OCI-M2 (cell line): ENCODE results near the gene PSEN1.

Experiments used
- DNase-seq: peaks from one replicate; lab custom pipeline; 2025; ENCODE audit not compliant: unreplicated experiment; lab: John Stamatoyannopoulos, UW

PSEN1 gene

DNA sequence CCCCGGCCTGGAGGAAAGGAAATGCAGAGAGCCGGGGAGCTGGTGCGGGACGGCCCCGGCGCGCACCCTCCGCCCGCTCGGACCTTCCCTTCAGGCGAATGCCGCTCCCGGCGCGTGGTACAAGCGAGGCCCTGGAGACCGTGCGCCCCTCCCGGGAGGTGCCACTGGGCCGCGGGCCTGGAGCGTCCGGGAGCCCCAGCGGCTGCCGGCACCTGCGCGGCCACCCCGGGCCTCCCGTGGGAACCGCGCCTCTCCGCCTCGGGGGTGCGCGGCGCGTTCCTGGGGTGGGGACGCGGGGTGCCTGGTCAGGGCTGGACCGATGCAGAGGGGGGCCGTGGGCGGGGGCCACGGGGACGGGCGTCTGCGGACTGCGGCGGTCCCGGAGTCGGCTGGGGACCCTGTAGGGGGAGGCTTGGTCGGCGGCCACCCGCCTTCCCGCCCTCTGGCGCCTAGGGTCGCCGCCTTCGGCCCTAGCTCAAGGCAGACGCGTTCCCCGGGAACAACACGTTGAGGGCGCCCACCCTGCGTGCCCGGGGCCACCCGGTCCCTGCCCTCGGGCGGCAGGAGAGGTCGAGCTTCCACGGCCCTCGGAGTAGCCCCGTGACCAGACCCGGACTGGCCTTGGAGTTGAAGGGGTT is 101.6 kb downstream of the PSEN1 start:
- no peak for DNase-seq

DNA sequence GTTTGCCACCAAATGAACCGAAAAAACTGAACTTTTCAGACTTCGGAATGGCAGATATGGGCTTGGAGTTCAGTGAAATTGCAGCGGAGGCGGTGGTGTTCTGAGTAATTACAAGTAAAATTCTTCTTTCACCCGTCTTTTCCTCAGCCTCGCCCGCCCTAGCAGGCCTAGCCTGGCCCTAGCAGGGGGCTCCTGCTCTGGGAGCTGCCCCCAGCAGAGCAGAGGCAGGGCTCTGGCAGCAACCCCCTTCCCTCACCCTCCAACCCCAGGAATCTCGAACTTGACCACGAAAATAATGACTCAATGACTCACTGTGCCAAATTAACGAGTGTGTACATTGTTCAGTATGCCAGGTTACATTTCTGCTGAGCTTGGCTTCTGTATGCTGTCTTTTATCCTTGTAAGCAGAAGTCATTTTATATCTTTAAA is 102.1 kb downstream of the PSEN1 start:
- no peak for DNase-seq

DNA sequence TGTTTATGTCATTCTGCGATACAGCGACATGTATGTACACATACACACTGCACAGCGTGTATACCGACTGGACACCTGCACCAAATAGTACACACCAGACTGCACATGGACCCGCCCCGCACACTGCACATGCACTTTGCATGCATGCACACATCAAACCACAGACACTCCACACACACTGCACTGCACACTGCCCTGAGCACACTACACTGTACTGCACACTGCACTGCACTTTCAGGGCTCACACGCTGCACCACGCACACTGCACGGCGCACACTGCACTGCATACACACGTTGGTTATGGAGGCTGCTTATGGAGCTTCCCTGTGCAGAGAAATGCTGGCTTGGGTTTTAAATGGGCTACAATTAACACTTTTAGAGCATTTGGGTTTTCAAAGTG is 102.6 kb downstream of the PSEN1 start:
- DNase-seq, result no peak

DNA sequence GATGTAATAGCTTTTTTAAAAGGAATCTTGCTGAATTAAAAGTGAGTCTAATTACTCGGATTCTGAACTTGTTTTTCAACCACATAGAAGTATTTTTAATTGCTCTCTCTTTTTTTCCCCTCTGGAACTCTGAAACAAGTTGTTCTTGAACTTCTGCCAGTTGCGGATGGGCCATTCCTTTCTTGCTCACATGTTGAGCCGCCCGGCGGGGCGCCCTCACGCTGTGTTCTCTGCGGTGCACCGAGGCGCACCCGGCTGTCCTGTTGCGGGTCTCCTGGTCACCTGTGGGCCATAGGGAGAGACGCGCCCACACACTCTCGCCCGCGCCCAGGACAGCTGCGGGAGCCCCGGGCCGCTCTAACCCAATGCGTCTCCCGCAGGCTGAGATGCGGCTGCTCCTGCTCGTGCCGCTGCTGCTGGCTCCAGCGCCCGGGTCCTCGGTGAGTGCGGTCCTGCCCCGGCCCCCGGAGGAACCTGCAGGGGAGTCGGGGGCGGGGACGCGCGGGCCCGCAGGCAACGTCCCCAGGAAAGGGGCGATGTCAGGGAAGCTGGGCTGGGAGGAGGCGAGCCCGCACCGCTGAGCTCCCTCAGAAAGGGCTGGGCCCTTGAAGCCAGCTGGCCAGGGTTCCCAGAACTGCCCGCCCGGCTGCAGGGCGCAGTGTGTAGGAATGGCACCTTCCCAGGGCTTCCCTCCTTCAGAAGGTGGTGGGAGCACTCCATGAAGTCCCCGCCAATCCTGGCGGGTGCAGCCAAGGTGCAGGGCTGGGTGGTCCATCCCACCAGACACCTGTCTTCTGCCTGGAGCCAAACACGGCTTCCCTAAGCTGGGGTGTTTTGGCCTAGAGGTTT is 103.3 kb downstream of the PSEN1 start:
- no peak for DNase-seq

DNA sequence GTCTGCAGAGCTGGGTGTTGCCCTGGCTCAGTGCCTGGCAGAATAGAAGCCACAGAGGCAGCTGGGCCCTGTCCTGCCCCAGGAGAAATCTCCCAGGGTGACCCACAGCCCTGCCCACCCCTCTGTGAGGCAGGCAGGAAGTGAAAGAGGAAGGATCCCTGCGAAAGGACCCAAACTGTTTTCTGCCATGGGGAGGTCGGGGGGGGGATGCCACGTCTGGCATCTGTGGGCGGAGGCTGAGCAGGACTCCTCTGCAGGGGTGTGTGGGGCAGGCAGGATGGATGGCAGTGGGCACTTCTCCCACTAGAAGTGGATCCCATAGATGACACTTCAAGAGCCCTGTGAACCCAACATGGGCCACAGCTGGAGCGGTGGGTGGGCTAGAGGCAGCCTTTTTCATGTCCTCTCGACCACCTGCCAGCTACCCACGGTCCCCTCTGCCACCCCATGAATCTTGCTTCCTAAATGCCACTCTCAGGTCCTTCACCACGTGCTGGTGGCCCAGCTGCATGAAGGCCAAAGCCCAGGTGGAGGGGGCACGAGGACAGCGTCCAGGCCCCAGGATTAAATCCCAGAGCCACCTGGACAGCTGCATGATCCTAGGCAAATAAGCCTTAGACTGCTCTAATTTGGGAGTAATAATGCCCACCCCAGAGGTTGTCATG is 104.6 kb downstream of the PSEN1 start:
- no peak for DNase-seq

DNA sequence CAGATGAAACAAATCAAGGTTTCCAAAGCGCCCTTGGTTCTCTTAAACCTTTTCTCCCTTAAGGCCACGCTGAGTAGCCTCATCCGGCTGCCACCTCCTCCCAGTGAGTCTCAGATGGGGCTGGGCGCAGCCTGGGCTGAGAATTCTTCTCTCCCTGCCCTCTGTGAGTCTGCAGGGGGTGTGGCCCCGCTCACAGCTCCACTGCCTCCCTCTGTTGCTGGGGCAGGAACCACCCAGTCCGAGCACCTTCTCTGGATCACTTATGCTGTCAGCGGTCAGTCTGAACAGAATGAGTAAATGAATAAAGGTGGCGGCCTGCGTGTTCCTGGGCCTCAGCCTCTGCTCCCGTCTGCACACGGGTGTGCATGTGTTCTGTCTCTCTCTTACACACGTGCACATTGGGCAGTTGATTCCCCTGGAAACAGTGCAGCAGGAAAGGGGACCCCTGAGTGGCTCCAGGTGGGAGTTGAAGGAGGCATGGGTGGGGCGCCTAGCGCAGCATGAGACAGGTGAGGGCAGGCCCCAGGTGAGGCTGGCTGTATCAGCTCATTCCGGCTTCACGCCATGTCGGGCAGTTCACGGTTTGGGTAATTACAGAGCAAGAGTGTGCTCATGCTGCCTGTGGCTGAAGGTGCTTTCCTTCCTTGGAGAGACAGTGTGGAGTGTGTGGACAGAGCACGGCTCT is 105.3 kb downstream of the PSEN1 start:
- DNase-seq, result no peak

DNA sequence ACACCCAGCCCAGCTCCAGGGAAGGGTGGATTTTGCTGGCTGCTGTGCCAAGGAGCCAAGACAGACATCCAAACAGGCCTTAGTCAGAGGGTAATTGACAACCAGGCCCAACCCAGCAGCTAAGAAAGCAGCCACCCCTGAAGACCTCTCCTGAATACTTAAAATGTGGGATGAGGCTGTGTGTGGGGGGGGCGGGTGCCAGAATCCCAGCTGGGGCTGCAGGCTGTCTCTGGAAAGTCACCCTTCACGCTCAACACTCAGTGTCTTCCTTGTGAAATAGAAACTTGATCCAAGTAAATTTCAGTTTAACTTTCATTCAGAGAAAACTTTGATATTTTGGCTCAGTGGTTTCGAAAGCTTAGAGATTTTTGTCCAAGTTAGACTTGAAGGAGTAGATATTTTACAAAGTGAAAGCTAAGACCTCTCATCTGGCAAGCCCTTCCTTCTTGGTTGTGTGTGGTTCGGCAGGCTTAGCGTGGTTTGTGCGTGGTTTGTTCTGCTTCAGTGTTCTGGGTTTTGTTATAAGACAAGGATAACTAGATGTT is 106.1 kb downstream of the PSEN1 start:
- DNase-seq, result no peak

DNA sequence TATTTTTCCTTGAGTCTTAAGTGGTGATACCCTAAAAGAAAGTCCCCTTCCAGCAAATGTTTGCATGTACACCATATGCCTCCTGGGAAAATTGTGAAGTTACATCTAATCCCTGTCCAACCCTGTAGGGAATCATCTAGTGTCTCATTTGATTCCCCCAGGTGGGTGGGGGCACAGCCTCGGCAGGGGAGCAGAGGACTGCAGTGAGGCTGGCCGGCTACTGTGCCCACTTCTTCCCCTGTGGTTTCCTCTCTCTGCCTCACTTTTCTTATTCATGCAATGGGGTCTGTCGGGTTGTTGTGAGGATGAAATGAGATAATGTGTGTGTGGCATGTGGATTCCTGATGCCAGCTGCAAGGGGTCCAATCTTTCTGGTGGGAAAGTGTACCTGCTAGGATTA is 107.0 kb downstream of the PSEN1 start:
- DNase-seq, result no peak

DNA sequence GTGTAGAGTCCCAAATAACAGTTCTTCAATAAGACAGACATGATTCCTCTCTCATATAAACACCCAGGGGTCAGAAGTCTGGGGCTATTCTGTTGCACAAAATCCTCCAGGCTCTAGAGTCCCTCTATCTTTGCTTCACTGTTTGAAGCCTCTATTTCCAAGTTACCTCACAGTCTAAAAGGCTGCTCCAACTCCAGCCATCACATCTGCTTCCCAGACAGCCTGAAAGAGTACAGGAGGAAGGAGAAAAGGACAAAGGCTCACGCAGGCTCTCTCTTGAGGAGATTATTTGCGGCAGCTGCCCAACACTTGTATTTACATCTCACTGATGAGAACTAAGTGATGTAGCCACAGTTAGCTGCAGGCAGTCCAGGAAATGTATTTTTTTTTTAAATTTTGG is 107.4 kb downstream of the PSEN1 start:
- DNase-seq, result no peak

DNA sequence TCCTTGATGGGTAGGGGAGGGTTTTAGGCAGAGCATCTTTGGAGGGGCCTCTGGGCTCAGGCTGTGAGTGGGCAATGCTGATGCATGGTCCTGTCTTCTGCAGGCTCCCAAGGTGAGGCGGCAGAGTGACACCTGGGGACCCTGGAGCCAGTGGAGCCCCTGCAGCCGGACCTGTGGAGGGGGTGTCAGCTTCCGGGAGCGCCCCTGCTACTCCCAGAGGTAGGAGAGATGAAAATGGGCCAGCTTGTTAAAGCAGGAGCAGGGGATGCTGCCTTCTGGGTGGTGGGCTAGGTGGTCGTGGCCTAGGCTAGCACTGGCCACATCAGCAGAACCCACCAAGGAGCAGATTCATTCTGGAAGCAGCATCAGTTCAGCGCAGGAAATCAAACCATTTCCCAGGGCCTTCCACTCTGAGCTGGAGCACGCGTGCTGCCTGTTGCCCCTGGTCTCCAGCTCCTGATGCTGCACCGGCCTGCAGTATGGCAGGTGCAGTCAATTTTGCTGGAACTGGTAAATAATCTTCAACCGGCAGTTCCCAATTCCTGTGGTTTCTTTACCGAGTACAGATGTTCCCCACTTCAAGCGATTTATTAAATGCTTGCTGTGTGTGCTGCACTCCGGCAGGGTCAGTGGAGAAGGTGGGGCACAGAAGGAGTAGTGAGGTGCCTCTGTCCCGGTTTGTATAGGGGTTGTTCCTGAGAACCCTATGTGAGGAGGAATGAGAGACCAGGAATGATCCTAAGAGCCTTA is 108.4 kb downstream of the PSEN1 start:
- no peak for DNase-seq

DNA sequence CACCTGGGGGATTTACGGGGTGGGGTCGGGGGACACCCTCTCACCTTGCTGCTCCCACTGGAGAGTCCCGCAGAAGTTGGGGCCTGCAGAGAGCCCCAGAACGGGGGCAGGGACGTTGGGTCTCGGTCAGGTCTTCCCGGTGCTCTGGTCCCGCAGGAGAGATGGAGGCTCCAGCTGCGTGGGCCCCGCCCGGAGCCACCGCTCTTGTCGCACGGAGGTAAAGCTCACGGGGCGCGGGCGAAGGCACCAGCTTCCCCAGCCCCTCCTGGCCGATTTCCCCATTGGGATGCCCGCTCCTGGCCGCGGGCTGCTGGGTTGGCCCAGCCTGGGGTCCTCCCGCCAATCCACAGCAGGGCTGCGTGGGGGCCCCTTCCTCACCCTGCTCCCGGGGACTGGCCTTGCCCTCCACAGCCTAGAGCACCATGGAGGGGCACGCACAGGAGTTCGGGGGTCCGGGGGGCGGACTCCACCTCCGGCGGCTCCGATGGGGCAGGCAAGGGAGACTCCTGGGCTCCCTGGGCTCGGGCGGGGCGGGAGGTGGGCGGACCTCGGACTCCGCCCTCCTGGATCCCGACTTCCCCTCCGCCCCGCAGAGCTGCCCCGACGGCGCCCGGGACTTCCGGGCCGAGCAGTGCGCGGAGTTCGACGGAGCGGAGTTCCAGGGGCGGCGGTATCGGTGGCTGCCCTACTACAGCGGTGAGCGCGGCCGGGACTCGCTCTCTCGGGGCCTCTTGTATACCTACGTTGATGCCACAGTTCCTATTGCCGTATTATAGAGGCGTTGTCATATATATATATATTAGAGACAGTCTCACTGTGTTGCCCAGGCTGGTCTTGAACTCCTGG is 109.4 kb downstream of the PSEN1 start:
- DNase-seq, result no peak

DNA sequence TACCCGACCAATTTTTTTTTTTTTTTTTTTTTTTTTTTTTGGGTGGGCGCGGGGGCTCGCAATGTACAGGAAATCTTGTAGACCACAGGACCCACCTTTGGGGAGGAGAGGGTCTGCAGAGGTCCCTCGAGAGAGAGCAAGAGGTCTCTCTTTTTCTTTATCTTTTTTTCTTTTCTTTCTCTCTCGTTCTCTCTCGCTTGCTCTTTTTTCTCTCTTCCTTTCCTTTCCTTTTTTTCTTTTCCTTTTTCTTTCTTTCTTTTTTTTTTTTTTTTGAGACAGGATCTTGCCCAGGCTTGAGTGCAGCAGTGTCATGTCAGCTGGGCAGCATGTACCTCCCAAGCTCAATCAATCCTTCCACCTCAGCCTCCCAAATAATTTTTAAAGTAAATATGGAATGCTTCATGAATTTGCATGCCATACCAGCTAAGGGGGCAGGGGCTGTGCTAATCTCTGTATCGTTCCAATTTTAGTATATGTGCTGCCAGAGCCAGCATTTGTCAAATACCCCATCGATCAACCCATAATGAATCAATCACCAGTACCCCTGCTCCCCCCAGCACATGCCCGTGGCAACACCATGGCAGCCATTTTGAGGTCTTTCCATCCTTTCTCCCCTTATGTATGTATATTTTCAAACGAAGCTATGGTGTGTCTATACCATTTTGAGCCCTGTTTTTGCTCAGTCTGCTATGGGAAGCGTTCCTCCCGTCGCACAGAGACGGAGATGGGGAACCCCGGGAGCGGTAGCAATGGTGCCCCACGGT is 110.3 kb downstream of the PSEN1 start:
- DNase-seq, result no peak

DNA sequence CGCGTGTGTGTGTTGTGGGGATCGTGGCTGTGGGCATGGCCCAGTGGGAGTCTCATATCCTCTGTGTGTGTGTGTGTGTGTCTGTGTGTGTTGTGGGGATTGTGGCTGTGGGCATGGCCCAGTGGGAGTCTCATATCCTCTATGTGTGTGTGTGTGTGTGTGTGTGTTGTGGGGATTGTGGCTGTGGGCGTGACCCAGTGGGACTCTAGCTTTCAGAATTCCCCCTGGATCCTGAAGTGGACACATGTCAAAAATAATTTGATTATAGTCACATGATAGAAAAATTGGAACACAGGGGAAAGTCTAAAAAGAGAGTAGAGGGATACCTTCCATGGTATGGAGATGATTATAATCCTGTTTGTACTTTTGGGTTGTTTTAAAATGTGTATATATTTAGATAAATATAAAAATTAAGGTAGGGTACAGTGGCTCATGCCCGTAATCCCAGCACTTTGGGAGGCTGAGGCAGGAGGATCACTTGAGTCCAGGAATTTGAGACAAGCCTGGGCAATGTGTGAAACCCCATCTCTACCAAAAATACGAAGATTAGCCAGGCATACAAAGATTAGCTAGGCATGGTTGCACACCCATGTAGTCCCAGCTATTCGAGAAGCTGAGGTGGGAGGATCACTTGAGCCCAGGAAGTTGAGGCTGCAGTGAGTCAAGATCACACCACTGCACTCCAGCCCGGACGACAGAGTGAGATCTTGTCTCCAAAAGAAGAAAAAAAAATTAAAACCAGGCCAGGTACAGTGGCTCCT is 112.0 kb downstream of the PSEN1 start:
- no peak for DNase-seq

DNA sequence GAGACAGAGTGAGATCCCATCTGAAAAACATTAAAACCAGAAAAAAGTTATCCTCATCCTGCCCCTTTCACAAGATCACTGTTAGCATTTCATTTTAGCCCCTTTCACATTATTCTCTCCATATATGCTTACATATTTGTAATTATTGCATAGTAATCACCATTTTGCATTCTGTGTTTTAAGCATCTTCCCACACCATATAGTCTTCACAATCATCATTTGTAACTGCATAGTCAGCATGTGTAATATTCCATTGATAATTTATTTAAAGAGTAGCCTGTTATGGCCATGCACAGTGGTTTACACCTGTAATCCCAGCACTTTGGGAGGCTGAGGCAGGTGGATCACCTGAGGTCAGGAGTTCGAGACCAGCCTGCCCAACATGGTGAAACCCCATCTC is 112.8 kb downstream of the PSEN1 start:
- DNase-seq, result no peak

DNA sequence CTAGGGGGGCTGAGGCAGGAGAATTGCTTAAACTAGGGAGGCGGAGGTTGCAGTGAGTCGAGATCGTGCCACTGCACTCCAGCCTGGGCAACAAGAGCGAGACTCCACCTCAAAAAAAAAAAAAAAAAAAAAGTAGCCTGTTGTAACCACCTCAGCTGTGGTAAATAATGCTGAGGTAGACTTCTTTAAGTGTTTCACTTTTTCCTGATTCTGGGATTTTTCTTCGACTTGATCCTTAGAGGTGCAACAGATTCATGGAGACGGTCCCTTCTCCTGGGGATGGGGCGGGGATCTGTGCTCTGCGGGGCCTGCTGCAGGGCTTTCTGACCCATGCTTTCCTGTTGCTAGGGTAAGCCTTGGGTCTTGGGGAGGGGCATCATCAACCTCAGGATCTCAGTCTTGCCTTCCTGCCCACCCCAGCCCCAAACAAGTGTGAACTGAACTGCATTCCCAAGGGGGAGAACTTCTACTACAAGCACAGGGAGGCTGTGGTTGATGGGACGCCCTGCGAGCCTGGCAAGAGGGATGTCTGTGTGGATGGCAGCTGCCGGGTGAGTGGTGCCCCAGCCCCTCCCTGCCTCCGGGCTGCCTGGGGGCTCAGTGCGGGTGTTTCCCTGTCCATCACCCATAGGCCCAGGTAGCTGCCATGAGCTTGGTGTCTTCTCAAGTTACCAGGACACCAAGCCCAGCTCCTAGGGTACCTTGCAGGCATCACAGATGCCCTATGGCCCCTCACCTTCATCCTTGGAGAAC is 113.4 kb downstream of the PSEN1 start:
- no peak for DNase-seq

DNA sequence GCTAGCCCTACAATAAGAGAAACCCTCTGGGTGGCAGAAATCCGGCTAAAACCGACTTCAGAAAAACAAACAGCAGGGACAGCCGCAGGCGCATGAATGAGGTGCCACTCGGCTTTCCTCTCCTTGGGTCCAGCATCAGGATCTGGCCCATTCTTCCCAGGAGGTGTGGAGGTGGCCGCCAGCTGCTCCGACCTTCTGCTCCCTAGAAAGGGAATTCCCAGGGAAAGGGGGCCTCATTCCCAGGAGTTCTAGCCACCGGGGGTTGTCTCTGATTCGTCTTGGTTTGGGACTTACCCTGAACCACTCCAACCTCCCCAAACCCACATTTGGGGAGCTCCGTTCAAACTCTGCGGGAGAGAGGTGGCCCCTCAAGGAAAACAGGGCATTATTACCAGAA is 114.0 kb downstream of the PSEN1 start:
- DNase-seq, result no peak

DNA sequence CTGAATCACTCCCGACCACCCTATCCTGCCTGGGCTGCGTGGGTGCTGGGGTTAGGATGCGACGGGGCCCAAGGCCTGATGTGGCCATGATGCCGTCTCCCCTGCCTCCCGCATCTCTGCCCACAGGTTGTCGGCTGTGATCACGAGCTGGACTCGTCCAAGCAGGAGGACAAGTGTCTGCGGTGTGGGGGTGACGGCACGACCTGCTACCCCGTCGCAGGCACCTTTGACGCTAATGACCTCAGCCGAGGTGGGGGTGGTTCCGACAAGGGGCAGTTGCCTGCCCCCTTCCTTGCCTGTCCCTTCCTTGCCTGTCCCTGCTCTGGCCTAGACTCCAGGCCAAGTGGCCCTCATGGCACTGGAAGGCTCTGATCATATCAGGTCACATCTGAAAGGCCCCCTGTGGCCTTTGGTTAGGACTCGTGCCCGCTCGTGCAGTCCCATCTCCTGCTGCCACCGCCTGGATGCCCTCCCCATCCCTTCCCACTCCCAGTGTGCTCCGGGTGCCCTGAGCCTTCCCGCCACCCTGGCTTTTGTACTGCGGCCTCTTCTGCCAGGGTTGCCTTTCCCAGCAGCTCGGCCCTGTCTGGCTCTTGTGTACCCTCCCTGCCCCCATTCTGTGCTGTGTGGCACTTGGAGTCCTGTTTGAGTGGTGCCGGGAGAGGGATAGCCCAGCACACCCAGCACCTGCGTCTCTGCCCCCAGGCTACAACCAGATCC is 114.6 kb downstream of the PSEN1 start:
- DNase-seq, result no peak
